Tibial artery (tissue), 4 donors: ENCODE measurements around the gene SYTL2.

Source experiments
- DNase-seq, 2 donors: peaks; one replicate each; pipeline ENCODE4 v3.0.0-alpha.2; 2019
- H3K27ac ChIP-seq, 2 donors: fragments of 200-600 bp; sonication (generic) in 1 of 2; 1 replicate in 1 of 2; 2 replicates in 1 of 2; pipeline ENCODE4 v1.5.1; 2018 to 2019; ENCODE audit warnings: mild to moderate bottlenecking in 1 of 2
- H3K27me3 ChIP-seq, 2 donors: fragments of 200-600 bp; sonication (generic) in 1 of 2; one replicate each; pipeline versions ENCODE4 v1.5.1 to v1.6.0; 2016 to 2019
- H3K36me3 ChIP-seq, 3 donors: fragments of 200-600 bp; sonication (generic) in 2 of 3; one replicate each; pipeline ENCODE4 v1.5.1; 2016 to 2019; ENCODE audit warnings: mild to moderate bottlenecking in 2 of 3
- H3K4me1 ChIP-seq, 4 donors: fragments of 200-600 bp; sonication (generic) in 2 of 4; 1 replicate in 3 of 4; 2 replicates in 1 of 4; pipeline ENCODE4 v1.5.1; 2016 to 2019
- H3K4me3 ChIP-seq, 2 donors: fragments of 200-600 bp; sonication (generic) in 1 of 2; 1 replicate in 1 of 2; 2 replicates in 1 of 2; pipeline ENCODE4 v1.5.1; 2018 to 2019; ENCODE audit warnings: mild to moderate bottlenecking in 2 of 2
- H3K9me3 ChIP-seq, 3 donors: fragments of 200-600 bp; sonication (generic) in 1 of 3; one replicate each; pipeline ENCODE4 v1.5.1; 2016 to 2019
- intact Hi-C: fragments of 100-400 bp; cut with DNase I; formaldehyde crosslinking; loops from one replicate; pipeline ENCODE4 v1.15.0; 2023; ENCODE audit warnings: low total_unique reads
- TF ChIP-seq, protein P1 (sequence below), 2 experiments: fragments of 200-600 bp in 1 of 2; fragments of 450-650 bp in 1 of 2; IDR thresholded peaks; one replicate each; pipeline ENCODE4 v1.5.1; 2017 to 2019; ENCODE audit warnings: antibody characterized with exemption in 2 of 2, mild to moderate bottlenecking in 1 of 2, moderate library complexity in 1 of 2

SYTL2 gene

DNA sequence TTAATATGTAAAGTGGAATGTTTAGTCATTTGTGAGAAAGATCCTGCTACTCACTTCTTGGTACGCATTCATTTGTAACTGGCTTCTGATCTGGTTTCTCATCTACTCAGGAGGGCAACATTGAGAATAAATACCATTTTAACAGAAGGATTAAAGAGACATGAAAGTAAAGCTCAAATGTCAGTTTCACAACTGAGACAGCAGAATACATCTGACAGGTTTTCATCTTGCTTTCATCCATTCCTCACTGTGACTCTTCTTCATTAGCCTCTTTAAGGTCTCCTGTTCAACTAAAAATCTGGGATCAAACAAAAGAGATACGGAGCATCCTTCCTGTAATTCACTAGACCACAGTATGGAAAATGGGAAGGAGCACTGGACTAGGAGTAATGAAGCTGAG, 93.5 kb downstream of the SYTL2 start:
- intact Hi-C loops, result no loop called here
- no peaks in the 10 kb centered on the region for H3K27me3 ChIP-seq
- no peaks in the 10 kb centered on the region for H3K9me3 ChIP-seq
- peaks cover 0 to 10% (median 0%) of the 10 kb centered on the region in 3 donors for H3K36me3 ChIP-seq
- H3K4me1 ChIP-seq, result peaks cover 0 to 39% (median 6%) of the 10 kb centered on the region in 4 donors
- no peak for DNase-seq
- H3K4me3 ChIP-seq, result no peak overlapping the region
- TF ChIP-seq, protein P1, sequence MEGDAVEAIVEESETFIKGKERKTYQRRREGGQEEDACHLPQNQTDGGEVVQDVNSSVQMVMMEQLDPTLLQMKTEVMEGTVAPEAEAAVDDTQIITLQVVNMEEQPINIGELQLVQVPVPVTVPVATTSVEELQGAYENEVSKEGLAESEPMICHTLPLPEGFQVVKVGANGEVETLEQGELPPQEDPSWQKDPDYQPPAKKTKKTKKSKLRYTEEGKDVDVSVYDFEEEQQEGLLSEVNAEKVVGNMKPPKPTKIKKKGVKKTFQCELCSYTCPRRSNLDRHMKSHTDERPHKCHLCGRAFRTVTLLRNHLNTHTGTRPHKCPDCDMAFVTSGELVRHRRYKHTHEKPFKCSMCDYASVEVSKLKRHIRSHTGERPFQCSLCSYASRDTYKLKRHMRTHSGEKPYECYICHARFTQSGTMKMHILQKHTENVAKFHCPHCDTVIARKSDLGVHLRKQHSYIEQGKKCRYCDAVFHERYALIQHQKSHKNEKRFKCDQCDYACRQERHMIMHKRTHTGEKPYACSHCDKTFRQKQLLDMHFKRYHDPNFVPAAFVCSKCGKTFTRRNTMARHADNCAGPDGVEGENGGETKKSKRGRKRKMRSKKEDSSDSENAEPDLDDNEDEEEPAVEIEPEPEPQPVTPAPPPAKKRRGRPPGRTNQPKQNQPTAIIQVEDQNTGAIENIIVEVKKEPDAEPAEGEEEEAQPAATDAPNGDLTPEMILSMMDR (IDR thresholded peaks at IDR 0.05), result no peak
- H3K27ac ChIP-seq, result peak overlapping the region; percentile 15 to 79

DNA sequence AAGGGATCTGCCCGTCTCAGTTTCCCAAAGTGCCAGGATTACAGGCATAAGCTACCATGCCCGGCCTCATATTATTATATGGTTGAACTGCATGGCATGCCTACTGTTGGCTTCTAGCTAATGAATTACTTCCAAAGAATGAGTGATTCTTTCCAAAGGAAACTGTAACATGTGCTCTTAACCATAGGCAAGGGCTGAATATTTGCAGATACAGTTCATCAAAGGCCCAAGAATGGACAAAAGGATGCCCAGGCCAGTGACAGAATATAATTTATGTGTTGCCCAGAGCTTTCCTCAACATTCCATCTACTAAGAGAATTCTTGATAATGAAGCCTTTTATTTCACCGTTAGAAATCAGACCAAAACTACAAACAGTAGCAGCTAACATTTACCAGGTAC, 98.0 kb downstream of the SYTL2 start:
- Histone ChIP-seq H3K36me3 (peaks cover 0 to 10% (median 0%) of the 10 kb centered on the region in 3 donors), H3K4me3 (no peak overlapping the region), H3K4me1 (peaks cover 0 to 20% (median 0%) of the 10 kb centered on the region in 4 donors), H3K27me3 (no peaks in the 10 kb centered on the region), H3K27ac (no peak overlapping the region), H3K9me3 (no peaks in the 10 kb centered on the region)
- DNase-seq, result no peak
- TF ChIP-seq, protein P1 (IDR thresholded peaks at IDR 0.05), result no peak
- intact Hi-C loops, result no loop called here

DNA sequence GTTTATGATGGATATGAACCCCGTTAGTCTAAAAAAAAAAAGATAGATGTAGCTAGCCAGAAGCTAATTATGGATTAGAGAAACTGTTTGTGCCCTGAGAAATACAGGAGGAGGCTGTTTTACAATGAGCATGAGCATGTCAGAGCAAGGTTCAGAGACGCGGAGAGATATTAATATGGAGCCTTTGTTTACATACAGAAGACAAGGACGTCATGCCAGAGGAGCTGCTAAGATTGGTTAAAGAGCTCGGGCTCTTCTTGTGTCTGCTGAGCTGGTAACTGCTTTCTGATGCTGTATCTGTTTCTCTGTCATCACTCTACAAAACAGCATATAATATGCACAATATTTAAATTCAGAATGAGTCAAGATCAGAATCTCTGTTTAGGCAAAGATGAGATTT, 100.0 kb downstream of the SYTL2 start:
- Histone ChIP-seq H3K27me3 (no peaks in the 10 kb centered on the region), H3K36me3 (peaks cover 0 to 10% (median 3%) of the 10 kb centered on the region in 3 donors), H3K4me3 (no peak overlapping the region), H3K4me1 (peaks cover 0 to 6% (median 0%) of the 10 kb centered on the region in 4 donors), H3K9me3 (no peaks in the 10 kb centered on the region), H3K27ac (no peak overlapping the region)
- no peak for DNase-seq
- TF ChIP-seq, protein P1 (IDR thresholded peaks at IDR 0.05), result no peak
- intact Hi-C loops, result no loop called here

DNA sequence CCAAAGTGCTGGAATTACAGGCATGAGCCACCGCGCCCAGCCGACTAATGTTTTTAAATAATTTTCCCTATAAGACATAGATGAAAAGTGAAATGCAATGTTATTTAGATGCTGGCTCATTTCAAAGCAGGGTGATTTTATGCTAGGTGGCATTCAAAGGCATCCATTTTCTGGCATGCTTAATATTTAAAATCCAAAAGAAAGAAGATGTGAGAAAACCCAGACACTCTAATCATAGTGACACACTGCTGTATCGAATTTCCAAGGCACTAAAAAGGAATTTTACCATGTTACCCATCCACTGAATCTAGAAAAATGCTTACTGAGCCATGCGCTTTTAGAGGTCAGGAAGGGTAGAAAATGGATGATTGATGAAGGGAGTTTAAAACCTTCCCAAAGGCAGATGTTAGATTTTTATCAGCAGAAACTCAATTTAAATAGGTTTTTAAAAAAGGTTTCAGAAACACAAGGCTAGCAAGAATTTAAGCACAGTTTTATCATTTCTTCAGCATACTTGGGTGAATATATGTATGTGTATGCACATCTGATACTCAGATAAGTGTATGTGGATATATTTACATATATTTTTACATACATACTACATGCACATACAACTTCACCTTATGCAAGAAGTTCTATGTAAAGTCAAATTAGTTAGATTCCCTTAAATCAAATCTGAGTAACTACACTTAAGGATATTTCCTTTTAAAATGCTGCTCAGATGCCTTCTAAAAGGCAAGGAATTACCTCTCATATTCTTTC, 100.8 kb downstream of the SYTL2 start:
- TF ChIP-seq, protein P1 (IDR thresholded peaks at IDR 0.05), result no peak
- Histone ChIP-seq H3K27ac (no peak overlapping the region), H3K27me3 (no peaks in the 10 kb centered on the region), H3K4me3 (no peak overlapping the region), H3K4me1 (peaks cover 0 to 14% (median 3%) of the 10 kb centered on the region in 4 donors), H3K9me3 (no peaks in the 10 kb centered on the region), H3K36me3 (peaks cover 0 to 10% (median 3%) of the 10 kb centered on the region in 3 donors)
- no peak for DNase-seq
- intact Hi-C loops, result no loop called here

DNA sequence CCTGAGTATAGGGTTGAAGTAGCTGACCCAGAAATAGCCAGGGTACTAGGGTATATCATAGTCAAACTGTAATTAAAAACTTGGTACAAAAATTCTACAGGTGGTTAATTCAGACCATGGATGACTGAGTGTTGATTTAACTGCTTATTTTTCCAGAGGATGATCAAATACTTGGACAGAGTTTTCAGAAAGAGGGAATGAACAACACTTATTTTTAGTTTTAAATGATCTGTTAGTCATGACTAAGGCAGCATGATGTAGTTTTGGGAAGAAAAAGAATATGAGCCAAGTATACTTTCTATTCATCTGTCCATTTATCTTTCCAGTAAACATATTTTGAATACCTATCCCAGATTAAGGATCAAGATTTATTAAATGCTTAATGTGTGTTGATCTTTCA, 105.1 kb downstream of the SYTL2 start:
- intact Hi-C loops, result no loop called here
- peaks cover 0 to 16% (median 3%) of the 10 kb centered on the region in 4 donors for H3K4me1 ChIP-seq
- TF ChIP-seq, protein P1 (IDR thresholded peaks at IDR 0.05), result no peak
- peaks cover 0 to 8% (median 3%) of the 10 kb centered on the region in 3 donors for H3K36me3 ChIP-seq
- H3K9me3 ChIP-seq, result no peaks in the 10 kb centered on the region
- no peak overlapping the region for H3K4me3 ChIP-seq
- no peaks in the 10 kb centered on the region for H3K27me3 ChIP-seq
- H3K27ac ChIP-seq, result peak overlapping the region; percentile 51 to 60
- DNase-seq, result no peak
